GM13977 (cell line): ENCODE measurements around the gene CYP26C1.

Experiments
- DNase-seq: peaks from one replicate; pipeline ENCODE4 v3.0.0; 2012; ENCODE audit warnings: low spot score
- CTCF ChIP-seq: IDR thresholded peaks from 2 replicates; pipeline ENCODE4 v1.5.1; 2012; ENCODE audit warnings: mild to moderate bottlenecking, control low read depth; ENCODE audit not compliant: insufficient read depth; ENCODE audit errors: extremely low read depth, missing control alignments
- in situ Hi-C: fragments of 300-500 bp; cut with MboI; formaldehyde crosslinking; loops from one replicate; pipeline ENCODE4 v1.12.0; 2022; ENCODE audit warnings: low sequenced_read_pairs, low pct_unique_long_range_greater_than_20kb, mixed read lengths, inconsistent platforms; ENCODE audit not compliant: unreplicated experiment

The CYP26C1 gene

GRCh38 chr10:93068411-93069244 is 8.0 kb downstream of the CYP26C1 start:
- DNase-seq, result peak; percentile 64
- TF ChIP-seq CTCF, result peak; percentile 20
- in situ Hi-C loops, result no loop called here

GRCh38 chr10:93069245-93069561 is 8.6 kb downstream of the CYP26C1 start:
- no peak for DNase-seq
- TF ChIP-seq CTCF, result no peak
- in situ Hi-C loops, result no loop called here

GRCh38 chr10:93070378-93071176 is 10.0 kb downstream of the CYP26C1 start:
- in situ Hi-C loops, result loop anchor here (10.0 kb wide), 1 partner anchor 284 kb away; no protein-coding TSS in a partner anchor
- TF ChIP-seq CTCF, result no peak
- no peak for DNase-seq

GRCh38 chr10:93071177-93071472 is 10.5 kb downstream of the CYP26C1 start:
- DNase-seq, result no peak
- in situ Hi-C loops, result loop anchor here (10.0 kb wide), 1 partner anchor 284 kb away; no protein-coding TSS in a partner anchor
- no peak for TF ChIP-seq CTCF

DNA sequence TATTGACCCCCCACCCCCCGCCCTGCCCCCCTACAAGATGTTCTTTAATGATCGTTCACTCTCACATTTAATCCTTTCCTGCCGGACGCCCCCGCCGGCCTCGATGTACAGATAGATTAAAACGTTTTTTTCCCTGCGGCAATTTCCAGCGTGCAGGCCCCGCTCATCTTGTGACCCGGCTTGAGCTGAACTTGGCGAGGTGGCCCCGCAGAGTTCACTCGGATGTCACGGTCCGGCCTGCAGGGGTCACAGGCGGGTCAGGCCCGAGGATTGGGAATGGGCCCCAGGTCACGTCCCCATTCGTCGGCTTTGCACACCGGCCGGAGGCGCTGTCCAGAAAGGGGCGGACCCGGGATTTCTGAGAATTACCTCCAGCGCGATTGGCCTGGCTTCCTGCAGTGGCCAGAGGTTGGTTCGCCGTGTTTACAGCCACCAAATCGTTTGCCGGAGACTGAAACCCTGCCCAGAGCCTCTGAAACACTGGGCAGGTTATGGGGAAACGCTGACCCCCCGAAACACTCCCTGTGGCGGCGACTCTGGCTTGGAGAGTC is 11.2 kb downstream of the CYP26C1 start:
- no peak for TF ChIP-seq CTCF
- peak; percentile 59 for DNase-seq
- in situ Hi-C loops, result loop anchor here (10.0 kb wide), 1 partner anchor 283 kb away; no protein-coding TSS in a partner anchor

GRCh38 chr10:93072225-93072712 is 11.7 kb downstream of the CYP26C1 start:
- peak; percentile 50 for DNase-seq
- in situ Hi-C loops, result loop anchor here (10.0 kb wide), 1 partner anchor 283 kb away; no protein-coding TSS in a partner anchor
- no peak for TF ChIP-seq CTCF
